SU-DHL-6 (cell line): ENCODE data around the gene OPA3.
"Not testable (repeated sequence)": the region's sequence is repeated elsewhere in the genome, so short reads cannot be mapped to it uniquely, and the experiment has no call there.

ENCODE experiments used
- H2AFZ ChIP-seq: fragments of 200-600 bp; sonication (generic); 2 replicates; pipeline ENCODE4 v1.6.1; 2014; ENCODE audit warnings: low read depth, mild to moderate bottlenecking, moderate library complexity, mixed read lengths, antibody characterized with exemption, low read length; ENCODE audit not compliant: severe bottlenecking
- H3F3A ChIP-seq: fragments of 200-600 bp; shearing (Covaris generic); 2 replicates; pipeline ENCODE4 v1.6.0; 2016; ENCODE audit warnings: antibody characterized with exemption, mild to moderate bottlenecking; ENCODE audit not compliant: insufficient read depth
- H3K27ac ChIP-seq: fragments of 200-600 bp; sonication (generic); 2 replicates; pipeline ENCODE4 v1.5.1; 2016; ENCODE audit warnings: low read depth, mild to moderate bottlenecking, low read length, moderate library complexity, mixed read lengths
- H3K27me3 ChIP-seq: fragments of 200-600 bp; sonication (generic), shearing (Covaris generic); 2 replicates; pipeline ENCODE4 v1.6.0; 2014; ENCODE audit warnings: mild to moderate bottlenecking, low read length
- H3K36me3 ChIP-seq: fragments of 200-600 bp; sonication (generic); 2 replicates; pipeline ENCODE4 v1.6.1; 2014; ENCODE audit warnings: mild to moderate bottlenecking, low read length, mixed read lengths
- H3K4me2 ChIP-seq: fragments of 300-600, 200-600 bp; shearing (Covaris generic), sonication (generic); 2 replicates; pipeline ENCODE4 v1.6.0; 2014; ENCODE audit warnings: low read length, low read depth, mild to moderate bottlenecking; ENCODE audit not compliant: poor library complexity, severe bottlenecking
- H3K4me3 ChIP-seq: fragments of 200-600 bp; sonication (generic); 2 replicates; pipeline ENCODE4 v1.5.1; 2014; ENCODE audit warnings: antibody characterized with exemption, low read length, mild to moderate bottlenecking, mixed read lengths; ENCODE audit not compliant: insufficient read depth, poor library complexity, severe bottlenecking
- H3K79me2 ChIP-seq: fragments of 200-600 bp; sonication (generic); 2 replicates; pipeline ENCODE4 v1.6.1; 2014; ENCODE audit warnings: mild to moderate bottlenecking, low read length, moderate library complexity; ENCODE audit not compliant: insufficient read depth
- H3K9ac ChIP-seq: fragments of 200-600 bp; sonication (generic); 2 replicates; pipeline ENCODE4 v1.7.0; 2014; ENCODE audit warnings: mild to moderate bottlenecking, low read length
- H3K9me2 ChIP-seq: fragments of 200-600 bp; sonication (generic); replicated peaks from 2 replicates; pipeline ENCODE4 v1.6.1; 2014; ENCODE audit warnings: low read length; ENCODE audit not compliant: insufficient read depth
- H3K9me3 ChIP-seq: fragments of 200-600 bp; sonication (generic); 2 replicates; pipeline ENCODE4 v1.6.1; 2014; ENCODE audit warnings: low read length, mixed read lengths; ENCODE audit not compliant: insufficient read depth
- H4K20me1 ChIP-seq: fragments of 200-600 bp; sonication (generic); 2 replicates; pipeline ENCODE4 v1.6.1; 2014; ENCODE audit warnings: low read depth, mild to moderate bottlenecking, antibody characterized with exemption, low read length, moderate library complexity, mixed read lengths
- EZH2phosphoT487 ChIP-seq: fragments of 200-600 bp; sonication (generic), shearing (Covaris generic); conservative IDR thresholded peaks from 2 replicates; pipeline ENCODE4 v1.6.1; 2018; ENCODE audit warnings: mild to moderate bottlenecking, antibody characterized with exemption, low read length, moderate library complexity, mixed read lengths
- TF ChIP-seq, protein P1 (sequence below): fragments of 200-600 bp; sonication (generic); IDR thresholded peaks from one replicate; pipeline ENCODE4 v1.5.1; 2017; ENCODE audit warnings: antibody characterized with exemption, mild to moderate bottlenecking, low read length, moderate library complexity; ENCODE audit not compliant: insufficient read depth, poor library complexity, severe bottlenecking

The OPA3 gene

DNA sequence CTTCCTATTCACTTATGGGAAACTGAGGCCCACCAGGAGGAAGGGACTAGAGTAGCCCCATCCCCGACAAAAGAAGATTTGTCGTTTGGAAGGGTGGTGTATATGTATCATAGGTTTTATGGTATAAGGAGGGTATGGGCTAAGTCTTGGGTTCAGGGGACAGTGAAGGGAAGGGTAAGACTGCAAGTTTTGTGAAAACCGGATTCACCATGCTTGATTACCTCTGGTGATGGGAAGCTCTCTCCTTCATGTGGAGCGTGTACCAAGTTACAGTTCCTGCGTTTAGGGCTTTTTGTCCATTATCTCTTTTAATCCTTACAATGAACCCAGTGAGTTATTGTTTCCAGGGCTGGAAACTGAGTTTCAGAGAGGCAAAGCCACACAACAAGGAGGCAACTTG, 73.5 kb downstream of the OPA3 start:
- peaks cover 49% of the 10 kb centered on the region for H3K79me2 ChIP-seq
- H3K9ac ChIP-seq: no peak overlapping the region
- TF ChIP-seq EZH2phosphoT487: no peak
- TF ChIP-seq, protein P1, sequence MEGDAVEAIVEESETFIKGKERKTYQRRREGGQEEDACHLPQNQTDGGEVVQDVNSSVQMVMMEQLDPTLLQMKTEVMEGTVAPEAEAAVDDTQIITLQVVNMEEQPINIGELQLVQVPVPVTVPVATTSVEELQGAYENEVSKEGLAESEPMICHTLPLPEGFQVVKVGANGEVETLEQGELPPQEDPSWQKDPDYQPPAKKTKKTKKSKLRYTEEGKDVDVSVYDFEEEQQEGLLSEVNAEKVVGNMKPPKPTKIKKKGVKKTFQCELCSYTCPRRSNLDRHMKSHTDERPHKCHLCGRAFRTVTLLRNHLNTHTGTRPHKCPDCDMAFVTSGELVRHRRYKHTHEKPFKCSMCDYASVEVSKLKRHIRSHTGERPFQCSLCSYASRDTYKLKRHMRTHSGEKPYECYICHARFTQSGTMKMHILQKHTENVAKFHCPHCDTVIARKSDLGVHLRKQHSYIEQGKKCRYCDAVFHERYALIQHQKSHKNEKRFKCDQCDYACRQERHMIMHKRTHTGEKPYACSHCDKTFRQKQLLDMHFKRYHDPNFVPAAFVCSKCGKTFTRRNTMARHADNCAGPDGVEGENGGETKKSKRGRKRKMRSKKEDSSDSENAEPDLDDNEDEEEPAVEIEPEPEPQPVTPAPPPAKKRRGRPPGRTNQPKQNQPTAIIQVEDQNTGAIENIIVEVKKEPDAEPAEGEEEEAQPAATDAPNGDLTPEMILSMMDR: no peak
- H3K9me3 ChIP-seq: no peaks in the 10 kb centered on the region
- H3F3A ChIP-seq: peaks cover 21% of the 10 kb centered on the region
- H2AFZ ChIP-seq: no peak overlapping the region
- H3K9me2 ChIP-seq: no peaks in the 10 kb centered on the region
- H3K27me3 ChIP-seq: no peaks in the 10 kb centered on the region
- H3K4me3 ChIP-seq: no peak overlapping the region
- no peak overlapping the region for H3K27ac ChIP-seq
- H3K36me3 ChIP-seq: no peaks in the 10 kb centered on the region
- no peak overlapping the region for H3K4me2 ChIP-seq
- no peaks in the 10 kb centered on the region for H4K20me1 ChIP-seq

DNA sequence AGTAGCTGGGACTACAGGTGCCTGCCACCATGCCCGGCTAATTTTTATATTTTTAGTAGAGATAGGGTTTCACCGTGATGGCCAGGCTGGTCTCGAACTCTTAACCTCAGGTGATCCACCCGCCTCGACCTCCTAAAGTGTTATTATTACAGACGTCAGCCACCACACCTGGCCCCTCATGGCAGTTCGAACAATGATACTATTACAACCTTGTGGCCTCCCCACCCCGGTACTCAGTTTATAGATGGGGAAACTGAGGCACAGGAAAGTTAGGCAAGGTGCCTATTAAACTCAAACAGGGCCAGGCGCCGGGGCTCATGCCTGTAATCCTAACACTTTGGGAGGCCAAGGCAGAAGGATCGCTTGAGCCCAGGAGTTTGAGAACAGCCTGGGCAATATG, 74.2 kb downstream of the OPA3 start:
- not testable (repeated sequence) for H3K36me3 ChIP-seq

DNA sequence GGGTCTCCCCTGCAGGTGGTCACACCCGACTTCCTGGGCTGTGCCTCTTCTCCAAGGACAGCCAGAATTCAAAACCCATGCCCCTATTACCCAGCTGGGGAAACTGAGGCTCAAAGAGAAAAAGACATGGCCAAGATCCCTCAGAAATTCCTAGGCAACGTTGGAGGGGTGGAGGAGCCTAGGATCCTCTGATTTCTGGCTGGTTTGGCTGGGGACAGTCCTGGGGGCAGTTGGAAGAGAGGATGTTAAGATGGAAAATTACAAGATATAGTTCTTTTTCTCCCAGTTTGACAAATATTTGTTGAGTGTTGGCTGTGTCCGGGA, 74.9 kb downstream of the OPA3 start:
- H3K9me2 ChIP-seq: no peaks in the 10 kb centered on the region
- peak overlapping the region; percentile 88 for H3K9ac ChIP-seq
- no peaks in the 10 kb centered on the region for H4K20me1 ChIP-seq
- no peak for TF ChIP-seq EZH2phosphoT487
- TF ChIP-seq, protein P1: no peak
- peak overlapping the region; percentile 49 for H2AFZ ChIP-seq
- peak overlapping the region; percentile 90 for H3K27ac ChIP-seq
- H3K27me3 ChIP-seq: no peaks in the 10 kb centered on the region
- H3K9me3 ChIP-seq: no peaks in the 10 kb centered on the region
- no peak overlapping the region for H3K4me3 ChIP-seq
- peak overlapping the region; percentile 98 for H3K4me2 ChIP-seq
- H3K36me3 ChIP-seq: no peaks in the 10 kb centered on the region
- peaks cover 45% of the 10 kb centered on the region for H3K79me2 ChIP-seq
- peaks cover 13% of the 10 kb centered on the region for H3F3A ChIP-seq

More for the DNA sequence above, 74.2 kb downstream of the OPA3 start:
- not testable (repeated sequence) for H3K9ac ChIP-seq, H4K20me1 ChIP-seq, H3K4me2 ChIP-seq, H3K27me3 ChIP-seq, H2AFZ ChIP-seq, H3K9me3 ChIP-seq, H3K27ac ChIP-seq, H3K9me2 ChIP-seq, H3K4me3 ChIP-seq
- Histone ChIP-seq H3K79me2 (peaks cover 45% of the 10 kb centered on the region), H3F3A (peaks cover 17% of the 10 kb centered on the region)

GRCh38 chr19:45508861-45509691, 75.5 kb downstream of the OPA3 start:
- peak overlapping the region; percentile 98 for H3K4me2 ChIP-seq
- peak overlapping the region; percentile 90 for H3K27ac ChIP-seq
- peak overlapping the region; percentile 49 for H2AFZ ChIP-seq
- no peaks in the 10 kb centered on the region for H3K9me3 ChIP-seq
- H4K20me1 ChIP-seq: no peaks in the 10 kb centered on the region
- H3K27me3 ChIP-seq: no peaks in the 10 kb centered on the region
- TF ChIP-seq, protein P1: no peak
- H3K9me2 ChIP-seq: no peaks in the 10 kb centered on the region
- peak overlapping the region; percentile 88 for H3K9ac ChIP-seq
- peaks cover 42% of the 10 kb centered on the region for H3K79me2 ChIP-seq
- no peaks in the 10 kb centered on the region for H3K36me3 ChIP-seq
- H3F3A ChIP-seq: peaks cover 12% of the 10 kb centered on the region
- peak overlapping the region; percentile 95 for H3K4me3 ChIP-seq
